NCI-H69 (cell line): ENCODE results near the gene RHPN2.

Experiments
- DNase-seq: peaks from one replicate; lab custom pipeline; 2025; lab: John Stamatoyannopoulos, UW

RHPN2 gene

GRCh38 chr19:33064792-33065550 is at the start of gene RHPN2:
Gene RHPN2 (minus strand): TSS chr19:33064888. CDS start chr19:33064852, 36 bp downstream.
- DNase-seq, result peak; percentile 92

GRCh38 chr19:33114312-33114711 is 49.6 kb upstream of the RHPN2 start:
- DNase-seq, result no peak

GRCh38 chr19:33111587-33111986 is 46.9 kb upstream of the RHPN2 start:
- no peak for DNase-seq

- no peak for DNase-seq
Measured at GRCh38 chr19:33110137-33110910, 45.6 kb upstream of the RHPN2 start.

- no peak for DNase-seq
Measured at GRCh38 chr19:33108161-33108560, 43.5 kb upstream of the RHPN2 start.

- DNase-seq, result no peak
Measured at GRCh38 chr19:33102893-33103292, 38.2 kb upstream of the RHPN2 start.

- DNase-seq, result no peak
Measured at GRCh38 chr19:33100894-33101644, 36.4 kb upstream of the RHPN2 start.

- no peak for DNase-seq
Measured at GRCh38 chr19:33098055-33098534, 33.4 kb upstream of the RHPN2 start.

- no peak for DNase-seq
Measured at GRCh38 chr19:33096005-33096404, 31.3 kb upstream of the RHPN2 start.

GRCh38 chr19:33094436-33095067 is 29.9 kb upstream of the RHPN2 start:
- DNase-seq, result no peak

- no peak for DNase-seq
Measured at GRCh38 chr19:33093420-33094210, 28.9 kb upstream of the RHPN2 start.

- no peak for DNase-seq
Measured at GRCh38 chr19:33090179-33090578, 25.5 kb upstream of the RHPN2 start.

- DNase-seq, result no peak
Measured at GRCh38 chr19:33089010-33089409, 24.3 kb upstream of the RHPN2 start.

- no peak for DNase-seq
Measured at GRCh38 chr19:33086955-33087354, 22.3 kb upstream of the RHPN2 start.

GRCh38 chr19:33085570-33086128 is 21.0 kb upstream of the RHPN2 start:
- DNase-seq, result no peak

- peak; percentile 93 for DNase-seq
Measured at GRCh38 chr19:33080761-33081681, 16.3 kb upstream of the RHPN2 start, which contains the start of gene GPATCH1. Gene GPATCH1 (plus strand): TSS chr19:33081181. CDS start chr19:33081194, 13 bp downstream.

GRCh38 chr19:33075519-33075918 is 10.8 kb upstream of the RHPN2 start:
- DNase-seq, result no peak

GRCh38 chr19:33071887-33072286 is 7.2 kb upstream of the RHPN2 start:
- DNase-seq, result peak; percentile 10

- no peak for DNase-seq
Measured at GRCh38 chr19:33067121-33067520, 2.4 kb upstream of the RHPN2 start.

- DNase-seq, result no peak
Measured at GRCh38 chr19:33066543-33066942, 1.9 kb upstream of the RHPN2 start.
